Liver (tissue), 9 donors: ENCODE results near the gene CDIPT. TPM values are rescaled to one million over a fixed set of nuclear protein-coding genes. Genes with fewer than 3 reads are reported as not detected.

Experiments
- DNase-seq: peaks from one replicate; pipeline ENCODE4 v3.0.0-alpha.2; 2017; ENCODE audit warnings: low spot score
- H3K27ac ChIP-seq, 2 donors: one replicate each; pipeline ENCODE4 v1.7.0; 2013; ENCODE audit warnings: inconsistent platforms in 2 of 2, low read length in 2 of 2, control low read depth in 1 of 2, low read depth in 1 of 2, mild to moderate bottlenecking in 1 of 2
- H3K27me3 ChIP-seq, 4 donors: one replicate each; pipeline versions ENCODE4 v1.6.1 to v1.7.0; 2013; ENCODE audit warnings: low read length in 3 of 4, inconsistent platforms in 1 of 4, mild to moderate bottlenecking in 1 of 4, moderate library complexity in 1 of 4; ENCODE audit not compliant: control insufficient read depth in 4 of 4, insufficient read depth in 4 of 4
- H3K36me3 ChIP-seq, 4 donors: one replicate each; pipeline versions ENCODE4 v1.6.1 to v1.7.0; 2013; ENCODE audit warnings: low read length in 3 of 4, mild to moderate bottlenecking in 3 of 4, low read depth in 1 of 4, moderate library complexity in 1 of 4; ENCODE audit not compliant: control insufficient read depth in 4 of 4, insufficient read depth in 3 of 4
- H3K4me1 ChIP-seq, 4 donors: one replicate each; pipeline versions ENCODE4 v1.6.1 to v1.7.0; 2013; ENCODE audit warnings: low read length in 3 of 4, mild to moderate bottlenecking in 3 of 4, moderate library complexity in 1 of 4; ENCODE audit not compliant: control insufficient read depth in 4 of 4, insufficient read depth in 4 of 4
- H3K4me3 ChIP-seq, 3 donors: one replicate each; pipeline versions ENCODE4 v1.6.1 to v1.7.0; 2013; ENCODE audit warnings: low read length in 3 of 3, control low read depth in 1 of 3, low read depth in 1 of 3, mild to moderate bottlenecking in 1 of 3
- H3K9ac ChIP-seq, 2 donors: one replicate each; pipeline ENCODE4 v1.7.0; 2013; ENCODE audit warnings: low read length in 2 of 2, mild to moderate bottlenecking in 2 of 2, moderate library complexity in 2 of 2, control low read depth in 1 of 2, low read depth in 1 of 2
- H3K9me3 ChIP-seq, 4 donors: one replicate each; pipeline versions ENCODE4 v1.6.1 to v1.7.0; 2013; ENCODE audit warnings: low read length in 3 of 4; ENCODE audit not compliant: control insufficient read depth in 4 of 4
- FOXA2 ChIP-seq: IDR thresholded peaks from 2 replicates; pipeline ENCODE4 v1.6.1; 2016; ENCODE audit warnings: antibody characterized with exemption
- HNF4A ChIP-seq, 2 donors: conservative IDR thresholded peaks; 2 replicates each; pipeline ENCODE4 v1.6.1; 2016; ENCODE audit warnings: antibody characterized with exemption in 2 of 2, mild to moderate bottlenecking in 2 of 2
- HNF4G ChIP-seq: IDR thresholded peaks from 2 replicates; pipeline ENCODE4 v1.6.1; 2016; ENCODE audit warnings: antibody characterized with exemption
- REST ChIP-seq: IDR thresholded peaks from 2 replicates; pipeline ENCODE4 v1.6.1; 2016; ENCODE audit warnings: antibody characterized with exemption, mild to moderate bottlenecking
- RXRA ChIP-seq, 2 donors: IDR thresholded peaks; 2 replicates each; pipeline ENCODE4 v1.6.1; 2017 to 2018; ENCODE audit warnings: antibody characterized with exemption in 2 of 2, mild to moderate bottlenecking in 1 of 2
- SP1 ChIP-seq: IDR thresholded peaks from 2 replicates; pipeline ENCODE4 v1.6.1; 2018; ENCODE audit warnings: antibody characterized with exemption, mild to moderate bottlenecking
- WGBS: extraction: QIAGEN DNeasy Blood & Tissue Kit; methylation state at CpG from one replicate; pipeline ENCODE4 v1.1.7; 2013; 5-methylcytosine and 5-hydroxymethylcytosine counted together
- polyA plus RNA-seq, 2 donors: library from polyadenylated mRNA; stranded (reverse) in 1 of 2; unstranded in 1 of 2; fragments of 200-250 nt in 1 of 2; fragments of >200 nt in 1 of 2; fragmentation: Nextera tagmentation in 1 of 2; extraction: Ambion mirVana in 1 of 2; gene quantifications; one replicate each; pipeline versions ENCODE4 v1.2.1 to v1.2.3, GENCODE V29; 2013 to 2015
- total RNA-seq, 2 donors: library from RNA; depleted of rRNA; stranded (reverse); fragments of >200 nt; gene quantifications; one replicate each; pipeline ENCODE4 v1.2.3, GENCODE V29; 2014
- TF ChIP-seq, protein P1 (sequence below): IDR thresholded peaks from 2 replicates; pipeline ENCODE4 v1.6.1; 2016; ENCODE audit warnings: antibody characterized with exemption
- TF ChIP-seq, protein P2 (sequence below): IDR thresholded peaks from 2 replicates; pipeline ENCODE4 v1.6.1; 2016; ENCODE audit warnings: antibody characterized with exemption
- donor health status: healthy.
- donor health status: healthy.
- donor health status: healthy.
- donor health status: healthy.
- donor health status: healthy.

Gene CDIPT
- total and polyA plus RNA-seq, 4 donors: 31.4 to 102 (median 38.4) TPM

DNA sequence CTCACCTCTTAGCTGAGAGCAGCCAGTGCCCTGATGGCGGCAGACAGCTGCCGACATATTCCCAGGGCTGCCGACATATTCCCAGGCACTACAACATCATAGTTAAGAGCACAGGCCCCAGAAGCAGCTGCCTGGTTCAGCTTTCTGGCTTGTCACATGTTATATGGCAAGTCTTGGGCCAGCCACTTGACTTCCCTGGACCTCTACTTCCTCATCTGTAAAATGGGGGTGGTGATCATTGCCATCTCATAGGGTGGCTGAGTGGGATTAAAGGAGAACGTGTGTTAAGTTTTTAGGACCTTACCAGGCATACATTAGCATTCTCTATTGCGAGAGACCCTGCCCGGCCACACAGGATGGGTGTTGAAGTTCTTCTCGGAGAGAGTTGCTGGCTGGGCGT lies 19.1 kb downstream of the CDIPT start:
- WGBS: 95% methylated on average over 8 of the region's 8 CpGs
- peaks cover 21 to 65% (median 29%) of the 10 kb centered on the region in 4 donors for H3K36me3 ChIP-seq
- no peaks in the 10 kb centered on the region for H3K9me3 ChIP-seq
- TF ChIP-seq, protein P1, sequence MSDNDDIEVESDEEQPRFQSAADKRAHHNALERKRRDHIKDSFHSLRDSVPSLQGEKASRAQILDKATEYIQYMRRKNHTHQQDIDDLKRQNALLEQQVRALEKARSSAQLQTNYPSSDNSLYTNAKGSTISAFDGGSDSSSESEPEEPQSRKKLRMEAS: no peak
- TF ChIP-seq REST: no peak
- TF ChIP-seq, protein P2, sequence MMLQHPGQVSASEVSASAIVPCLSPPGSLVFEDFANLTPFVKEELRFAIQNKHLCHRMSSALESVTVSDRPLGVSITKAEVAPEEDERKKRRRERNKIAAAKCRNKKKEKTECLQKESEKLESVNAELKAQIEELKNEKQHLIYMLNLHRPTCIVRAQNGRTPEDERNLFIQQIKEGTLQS: no peak
- TF ChIP-seq FOXA2: no peak
- H3K4me3 ChIP-seq: no peak overlapping the region
- DNase-seq: no peak
- no peak overlapping the region for H3K27ac ChIP-seq
- no peaks in the 10 kb centered on the region for H3K27me3 ChIP-seq
- H3K9ac ChIP-seq: no peak overlapping the region
- H3K4me1 ChIP-seq: no peaks in the 10 kb centered on the region

GRCh38 chr16:29842732-29843346 lies 20.2 kb downstream of the CDIPT start:
- Histone ChIP-seq H3K4me1 (no peaks in the 10 kb centered on the region), H3K9ac (no peak overlapping the region), H3K36me3 (peaks cover 21 to 71% (median 30%) of the 10 kb centered on the region in 4 donors), H3K9me3 (no peaks in the 10 kb centered on the region), H3K4me3 (no peak overlapping the region), H3K27me3 (no peaks in the 10 kb centered on the region), H3K27ac (no peak overlapping the region)
- DNase-seq: no peak
- WGBS: 97% methylated on average over 9 of the region's 9 CpGs
- TF ChIP-seq, protein P1: no peak
- TF ChIP-seq HNF4A (conservative IDR thresholded peaks at IDR 0.05) (no peak), FOXA2 (no peak), REST (no peak), HNF4G (no peak), SP1 (no peak), RXRA (IDR thresholded peaks at IDR 0.05) (no peak)
- TF ChIP-seq, protein P2: no peak
